ENCODE data around the gene HEPHL1.
A peak's percentile ranks its signal among the peaks of the same experiment; 100 is the strongest.

HEPHL1 gene

DNA sequence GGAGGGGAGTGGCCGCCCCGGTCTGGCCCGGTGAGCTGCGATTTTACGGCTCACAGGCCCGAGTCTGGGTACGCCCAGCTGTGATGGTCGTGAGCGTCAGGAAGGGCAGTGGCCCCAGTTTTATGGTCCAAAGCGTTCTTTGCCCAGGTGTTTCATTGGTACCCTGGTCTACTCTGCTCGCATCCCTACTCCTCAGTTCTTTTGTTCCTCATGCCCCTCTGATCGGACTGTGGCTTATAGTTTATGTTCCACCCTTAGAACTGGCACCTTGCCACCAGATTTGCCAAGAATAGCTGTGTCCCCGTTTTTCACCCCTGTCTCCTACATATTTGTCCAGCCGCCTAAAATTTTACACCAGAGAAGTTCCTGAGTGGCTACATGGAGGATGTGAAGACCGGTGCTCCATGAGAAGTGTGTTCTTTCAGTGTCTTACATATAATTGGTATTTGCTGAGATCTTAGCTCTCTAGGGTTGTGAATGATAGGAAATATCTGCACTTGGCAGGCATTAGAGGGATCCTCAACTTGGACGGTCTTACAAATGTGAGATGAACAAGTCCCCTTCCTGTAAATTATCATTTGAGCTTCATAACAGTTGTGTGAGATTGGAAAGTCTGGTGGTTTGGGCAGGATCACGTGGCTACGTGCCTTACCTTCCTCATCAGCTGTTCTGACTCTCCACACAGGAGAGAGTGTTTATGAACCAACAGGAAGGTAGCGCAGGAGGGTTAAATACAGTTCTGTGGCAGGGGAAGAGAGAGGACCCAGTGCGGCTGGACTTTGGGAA lies 108.6 kb downstream of the HEPHL1 start:
- DNase-seq (ENCODE audit: low read depth), result peak; percentile 30

DNA sequence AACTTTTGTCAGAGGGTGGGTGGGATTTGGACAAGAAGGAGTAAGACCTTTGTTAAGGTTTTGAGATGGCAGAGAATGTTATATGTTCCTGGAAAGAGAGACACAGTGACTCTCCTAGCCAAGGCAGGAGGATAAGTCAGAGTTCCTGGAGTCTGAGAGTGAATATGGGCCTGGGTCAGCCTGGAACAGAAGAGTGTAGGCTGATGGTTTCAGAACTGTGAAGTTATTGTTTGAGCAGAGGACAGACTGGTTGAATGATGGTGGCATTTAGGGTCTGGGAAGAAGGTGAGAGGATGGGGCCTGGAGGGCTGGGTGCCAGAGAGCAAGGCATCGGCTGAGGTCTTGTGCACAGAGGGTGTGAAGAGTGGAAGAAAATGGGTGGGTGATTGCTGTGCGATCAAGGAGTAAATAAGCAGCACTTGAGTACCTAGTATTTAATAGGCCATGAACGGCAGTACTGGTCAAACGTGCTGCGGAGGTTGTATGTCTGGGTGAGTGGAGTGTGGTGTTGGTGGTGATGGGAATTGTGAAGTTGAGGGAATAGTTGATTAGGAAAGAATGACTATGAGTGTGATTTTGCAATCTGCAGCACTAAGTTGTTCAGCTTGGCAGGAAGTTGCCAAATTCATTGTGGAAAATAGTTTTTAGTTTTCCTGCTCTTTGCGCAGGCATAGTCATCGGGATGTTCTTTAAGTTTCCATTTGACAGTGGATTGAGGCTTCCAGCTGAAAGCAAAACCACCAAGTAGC lies 109.3 kb downstream of the HEPHL1 start:
- DNase-seq (ENCODE audit: low read depth), result peak; percentile 82

DNA sequence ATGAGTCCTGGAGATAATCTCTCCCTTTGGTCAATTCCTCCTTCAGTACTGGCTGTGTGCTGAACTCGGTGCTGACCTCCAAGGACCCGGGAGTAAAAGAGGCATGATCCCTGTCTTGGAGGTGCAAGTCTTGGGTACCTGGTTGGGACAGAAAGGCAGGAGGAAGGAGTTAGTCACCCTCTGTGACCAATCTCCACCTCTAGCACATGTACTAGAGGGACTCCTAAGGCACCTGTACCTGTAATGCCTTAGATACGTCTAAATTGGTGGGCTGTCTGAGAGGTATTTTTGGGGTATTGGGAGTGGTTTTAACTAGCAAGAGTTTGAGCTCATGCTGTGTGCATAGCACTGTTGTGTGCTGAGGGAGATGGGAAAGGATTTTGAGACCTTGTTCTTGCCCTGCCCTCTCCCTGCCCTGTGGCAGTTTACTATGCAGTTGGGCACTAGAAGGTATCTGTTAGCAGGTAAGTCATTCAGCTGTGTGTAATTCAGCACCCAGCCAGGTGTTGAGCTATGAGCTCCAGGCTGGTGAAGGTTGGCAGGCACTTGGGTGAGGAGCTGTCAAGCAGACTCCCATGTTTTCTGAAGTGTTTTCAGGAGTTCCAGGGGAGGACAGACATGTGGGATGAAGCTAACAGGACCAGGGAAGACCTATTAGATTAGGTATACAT lies 110.0 kb downstream of the HEPHL1 start:
- DNase-seq (ENCODE audit: low read depth), result no peak

DNA sequence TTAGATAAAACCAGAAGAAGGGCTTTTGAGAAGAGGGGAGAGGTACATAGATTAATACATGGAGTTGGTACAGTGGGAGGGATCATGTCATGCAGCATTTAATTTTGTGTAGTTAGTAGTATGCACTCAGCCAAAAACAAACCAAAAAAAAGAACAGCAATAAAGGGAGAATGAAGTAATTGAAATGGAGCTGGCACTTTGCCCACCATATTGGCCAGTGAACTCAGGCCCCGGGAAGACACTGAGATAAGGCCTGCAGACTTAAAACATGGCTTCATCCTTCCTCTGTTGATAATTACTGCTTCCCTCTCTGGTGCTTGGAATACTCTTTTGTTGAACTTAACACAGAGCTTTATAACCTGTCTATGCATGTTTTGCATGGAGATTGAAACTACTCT lies 110.6 kb downstream of the HEPHL1 start:
- DNase-seq (ENCODE audit: low read depth), result peak; percentile 43

DNA sequence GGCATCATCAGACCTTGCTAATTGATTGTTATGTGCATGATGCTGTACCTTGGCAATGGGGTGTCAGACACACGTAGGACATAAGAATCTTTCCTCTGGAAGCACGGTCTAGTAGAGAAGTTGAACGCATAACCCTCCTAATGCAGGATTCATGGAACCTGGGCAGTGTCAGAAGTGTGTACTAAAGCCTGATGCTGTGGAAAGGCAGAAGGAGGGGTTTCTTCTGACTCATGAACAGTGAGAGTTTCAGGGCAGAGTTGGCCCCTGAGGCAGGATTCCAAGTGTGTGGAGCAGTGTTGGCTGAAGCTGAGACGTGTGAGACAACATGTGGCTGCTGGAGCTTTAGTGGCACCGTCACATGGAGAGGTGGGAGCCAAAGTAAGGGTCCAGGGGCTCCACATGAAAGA lies 111.0 kb downstream of the HEPHL1 start:
- peak; percentile 95 for DNase-seq (ENCODE audit: low read depth)

DNA sequence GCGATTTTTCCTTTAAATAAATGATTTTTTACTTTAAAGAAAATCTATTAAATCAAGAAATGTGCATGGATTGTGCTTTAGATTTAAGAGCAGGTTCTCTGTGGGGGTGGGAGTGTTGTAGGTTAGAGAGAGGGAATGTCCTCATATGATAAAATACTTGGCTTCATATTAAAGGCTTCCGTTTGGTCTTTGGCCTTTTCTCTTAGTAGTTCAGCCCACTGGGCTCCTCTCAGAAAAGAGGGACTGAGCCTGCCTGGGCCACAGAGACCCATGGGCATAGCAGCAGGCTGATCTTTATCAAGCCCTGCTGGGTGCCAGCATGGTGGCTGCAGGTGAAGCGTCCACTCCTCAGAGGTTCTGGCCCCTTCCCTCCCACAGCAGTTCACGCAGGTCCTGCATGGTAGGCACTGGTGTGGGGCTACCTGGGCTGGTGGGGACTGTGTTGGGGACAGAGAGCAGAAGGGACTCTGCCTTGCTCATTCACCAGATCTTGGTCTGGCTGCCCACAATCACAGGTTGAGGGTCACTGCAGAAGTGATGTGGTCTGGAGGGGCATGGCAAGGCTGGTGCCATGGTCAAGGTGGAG lies 111.8 kb downstream of the HEPHL1 start:
- no peak for DNase-seq (ENCODE audit: low read depth)

DNA sequence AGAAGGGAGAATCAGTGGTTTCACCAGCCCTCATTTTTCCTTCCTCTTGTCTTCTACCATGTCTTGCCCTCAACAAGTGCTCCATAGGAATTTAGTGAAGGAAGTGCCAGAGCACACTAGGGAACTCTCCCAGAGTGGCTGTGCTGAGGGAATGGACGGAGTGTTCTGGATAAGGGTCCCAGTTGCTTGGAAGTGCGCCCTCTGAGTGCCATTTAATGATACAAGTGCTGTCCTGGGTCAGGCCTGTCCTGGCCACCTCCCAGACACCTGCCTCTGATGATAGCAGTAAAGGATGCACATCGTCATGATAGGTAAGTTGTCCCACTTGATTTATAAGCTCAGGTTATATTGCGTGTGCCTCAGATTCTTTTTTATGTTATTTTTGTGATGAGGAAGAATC lies 112.6 kb downstream of the HEPHL1 start:
- DNase-seq (ENCODE audit: low read depth), result no peak

DNA sequence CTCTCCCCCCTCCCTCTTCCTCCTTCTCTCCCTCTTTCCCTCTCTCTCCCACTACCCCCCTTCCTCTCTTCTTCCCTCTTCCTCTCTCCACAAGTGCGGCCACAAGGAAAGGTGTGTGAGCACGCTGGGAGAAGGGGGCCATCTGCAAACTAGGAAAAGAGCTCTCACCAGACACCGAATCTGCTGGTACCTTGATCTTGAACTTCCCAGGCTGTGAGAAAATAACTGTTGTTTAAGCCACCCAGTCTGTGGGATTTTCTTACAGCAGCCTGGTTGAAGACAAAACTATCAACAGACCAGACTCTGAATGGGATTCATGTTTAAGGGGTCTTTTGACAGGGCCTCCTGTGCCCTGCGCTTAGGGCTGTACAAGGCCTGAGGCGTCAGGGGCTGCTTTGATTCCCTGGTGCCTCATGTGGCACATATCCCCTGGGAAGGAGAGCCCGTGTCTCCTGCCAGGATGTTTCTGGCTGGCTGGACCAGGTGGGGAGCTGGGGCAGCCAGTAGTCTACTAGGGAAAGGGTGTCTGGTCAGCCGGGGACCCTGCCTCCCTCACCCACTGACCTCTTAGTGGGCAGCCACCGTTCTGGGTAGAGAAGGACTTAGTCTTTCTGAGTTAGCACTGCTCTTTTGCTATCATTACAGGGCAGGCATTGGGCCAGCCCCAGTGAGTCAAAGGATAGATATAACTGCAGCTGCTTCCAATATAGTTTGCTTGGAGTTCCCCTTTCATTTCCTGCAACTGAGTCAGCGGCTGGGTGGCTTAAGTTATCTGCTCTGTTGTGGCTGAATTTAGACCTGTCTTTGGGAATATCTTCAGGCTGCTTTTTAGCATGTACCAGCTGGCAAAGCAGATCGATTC lies 113.7 kb downstream of the HEPHL1 start:
- DNase-seq (ENCODE audit: low read depth), result peak; percentile 94

DNA sequence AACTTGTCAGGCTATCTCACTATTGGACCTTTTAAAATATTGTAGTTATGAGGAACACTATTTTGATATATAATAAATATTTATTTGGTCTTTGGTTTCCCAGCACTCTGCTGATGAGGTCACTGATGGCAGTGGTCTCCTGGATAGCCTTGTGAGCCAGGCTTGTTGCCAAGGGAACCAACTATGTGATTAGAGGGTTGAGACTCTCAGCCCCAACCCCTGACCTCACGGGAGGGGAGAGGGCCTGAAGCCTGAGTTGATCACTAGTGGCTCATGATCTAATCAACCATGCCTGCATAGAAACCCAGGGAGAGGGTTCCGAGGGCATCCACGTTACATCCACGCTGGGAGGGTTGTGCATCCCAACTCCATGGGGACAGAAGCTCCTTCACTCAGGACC lies 118.3 kb downstream of the HEPHL1 start:
- DNase-seq (ENCODE audit: low read depth), result no peak

DNA sequence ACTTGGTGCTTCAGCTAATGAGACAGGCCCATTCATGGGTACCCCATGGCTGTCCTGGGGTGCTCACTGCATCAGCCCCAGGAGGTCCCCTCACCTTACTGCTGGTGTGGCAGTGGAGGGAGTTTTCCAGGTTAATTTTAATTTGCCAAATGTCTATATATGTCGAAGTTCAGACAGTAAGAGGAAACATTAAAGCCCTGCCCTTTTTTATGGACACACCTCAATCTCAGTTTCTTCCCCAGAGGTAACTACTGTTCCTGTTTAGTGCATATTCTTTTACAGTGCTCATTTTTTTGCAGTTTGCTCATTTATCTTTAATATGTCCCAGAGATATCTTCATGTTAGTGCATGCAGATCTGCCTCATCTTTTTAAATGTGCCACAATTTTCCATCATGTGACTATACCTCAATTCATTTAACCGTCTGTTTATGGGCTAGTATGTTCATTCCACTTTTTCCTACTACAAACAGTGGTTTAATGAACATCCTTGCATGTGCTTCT lies 119.1 kb downstream of the HEPHL1 start:
- DNase-seq (ENCODE audit: low read depth), result no peak

DNA sequence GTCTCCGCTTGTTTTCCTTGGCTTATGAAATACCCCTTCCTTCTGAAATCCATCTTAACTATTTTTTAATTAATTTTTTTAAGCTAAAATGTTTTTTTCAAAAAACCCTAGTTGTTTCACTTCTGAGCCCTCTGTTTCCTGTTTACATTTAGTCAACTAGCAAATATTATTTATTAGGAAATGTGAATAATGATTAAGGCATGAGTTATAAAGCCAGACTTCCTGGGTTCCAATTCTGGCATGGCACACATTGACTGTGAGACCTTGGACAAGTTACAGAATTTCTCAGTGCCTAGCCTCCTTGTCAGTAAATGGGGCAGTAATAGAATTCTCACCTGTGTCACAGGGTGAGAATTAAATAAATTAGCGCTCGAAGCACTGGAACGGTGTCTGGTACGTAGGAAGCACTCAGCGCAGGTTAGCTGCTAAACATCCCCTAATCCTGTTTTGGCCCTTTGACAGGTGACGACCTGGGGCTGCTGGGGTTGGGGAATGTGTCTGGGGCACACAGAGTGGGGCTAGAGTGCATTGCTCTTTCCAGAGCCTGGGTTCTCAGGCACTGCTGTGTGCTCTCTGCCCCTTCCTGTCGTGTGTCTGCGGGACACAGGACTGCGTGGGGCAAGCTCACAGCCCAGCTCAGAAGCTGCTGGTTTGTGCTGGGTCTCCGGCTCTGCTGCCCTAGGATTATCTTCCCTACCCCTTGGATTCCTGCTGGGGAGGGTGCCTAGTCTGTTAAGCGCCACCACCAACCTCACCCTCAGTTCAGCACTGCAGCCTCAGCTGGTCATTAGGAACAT lies 120.6 kb downstream of the HEPHL1 start:
- no peak for DNase-seq (ENCODE audit: low read depth)

DNA sequence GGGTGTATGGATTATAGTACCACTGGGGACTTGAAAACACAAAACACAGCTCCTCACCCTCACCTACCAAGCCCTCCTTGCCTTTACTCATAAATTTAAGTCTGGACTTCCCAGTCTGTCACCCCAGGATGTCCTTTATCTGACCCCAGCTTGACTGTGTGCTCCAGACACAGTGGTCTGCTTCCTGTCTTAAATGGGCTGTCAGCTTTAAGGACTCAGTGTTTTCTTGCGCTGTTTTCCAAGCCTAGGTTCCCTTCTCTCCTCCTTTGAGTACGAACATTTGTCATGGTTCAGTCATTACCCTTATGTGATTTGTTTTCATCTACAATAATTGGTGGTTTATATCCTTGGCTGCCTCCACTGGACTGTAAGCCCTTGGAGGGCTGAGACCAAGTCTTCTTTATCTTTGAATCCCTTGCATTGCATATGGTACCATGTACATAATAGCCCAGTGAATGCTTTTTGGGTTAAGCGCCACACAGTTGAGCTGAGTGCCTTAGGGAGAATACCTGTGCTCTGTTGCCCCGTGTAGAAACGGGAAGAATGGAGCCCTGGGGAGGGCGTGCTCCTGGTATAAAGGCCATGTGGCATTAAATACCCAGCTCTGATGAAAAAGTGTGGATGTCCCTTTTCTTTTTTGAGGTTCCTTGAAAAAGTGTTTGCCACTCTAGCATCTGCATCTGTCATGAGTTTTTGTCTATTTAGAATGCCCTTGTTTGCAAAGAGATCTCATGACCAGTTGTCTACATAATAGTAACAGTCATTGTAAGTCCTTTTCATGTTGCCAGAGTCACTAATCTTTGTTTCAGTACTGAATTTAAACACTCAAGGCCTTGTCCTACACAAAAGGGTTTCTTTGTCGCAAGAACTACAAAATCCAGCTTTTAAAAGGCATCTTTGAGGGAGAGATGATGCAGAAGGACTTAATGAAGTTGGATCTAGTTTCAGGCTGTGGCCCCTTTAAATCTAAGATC lies 121.4 kb downstream of the HEPHL1 start:
- no peak for DNase-seq (ENCODE audit: low read depth)

DNA sequence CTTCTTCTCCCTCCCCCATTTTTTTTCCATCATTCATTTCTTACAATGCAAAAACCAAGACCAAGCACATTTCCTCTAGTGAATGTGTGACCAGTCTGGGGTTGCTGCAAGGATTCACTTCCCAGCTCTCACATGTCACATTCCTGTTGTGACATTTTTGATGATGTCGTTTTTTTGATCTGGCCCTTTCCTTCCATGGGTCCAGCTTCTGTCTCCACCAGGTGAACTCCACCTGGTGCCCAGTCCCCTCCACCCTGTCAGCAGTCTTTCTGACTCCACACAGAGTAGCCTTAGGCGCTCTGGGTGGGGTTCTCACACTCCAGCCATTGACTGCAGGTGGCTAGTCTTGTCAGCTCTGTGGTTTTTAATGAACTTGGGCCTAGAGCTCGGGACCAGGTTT lies 123.1 kb downstream of the HEPHL1 start:
- DNase-seq (ENCODE audit: low read depth), result no peak

DNA sequence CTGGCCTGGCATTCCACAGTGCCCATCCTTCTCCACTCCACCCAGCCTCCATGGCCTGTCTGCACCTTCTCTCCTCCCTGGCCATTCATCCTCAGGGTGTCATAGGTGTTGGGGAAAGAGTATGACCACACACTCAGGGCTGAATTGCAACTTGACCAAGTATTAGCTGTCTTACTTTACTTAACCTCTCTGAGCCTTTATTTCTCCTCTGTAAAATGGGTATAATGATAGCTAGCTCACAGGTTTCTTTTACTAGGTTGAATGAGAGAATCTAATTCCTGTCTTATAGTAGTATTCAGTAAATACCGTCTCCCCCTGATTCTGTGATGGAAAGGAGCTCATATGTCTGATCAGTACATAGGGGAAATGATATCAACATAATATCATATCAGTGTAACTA lies 123.5 kb downstream of the HEPHL1 start:
- DNase-seq (ENCODE audit: low read depth), result no peak

DNA sequence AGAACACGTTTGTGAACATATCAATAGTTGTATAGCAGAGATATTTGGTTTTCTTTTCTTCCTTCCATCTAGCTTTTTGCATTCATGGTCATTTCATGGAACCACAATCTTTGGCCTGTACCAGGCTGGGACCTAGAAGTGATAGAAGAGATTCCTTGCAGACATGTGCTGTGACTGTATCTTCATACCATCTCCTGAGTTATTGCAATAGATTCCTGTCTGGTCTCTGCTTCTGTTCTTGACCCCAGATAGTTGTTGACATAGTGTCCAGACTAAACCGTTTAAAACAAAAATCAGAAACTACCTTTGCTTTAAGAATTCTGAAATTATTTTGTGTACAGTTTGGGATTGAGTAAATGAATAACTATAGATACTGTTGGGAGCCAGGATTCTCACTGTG lies 124.3 kb downstream of the HEPHL1 start:
- DNase-seq (ENCODE audit: low read depth), result no peak

DNA sequence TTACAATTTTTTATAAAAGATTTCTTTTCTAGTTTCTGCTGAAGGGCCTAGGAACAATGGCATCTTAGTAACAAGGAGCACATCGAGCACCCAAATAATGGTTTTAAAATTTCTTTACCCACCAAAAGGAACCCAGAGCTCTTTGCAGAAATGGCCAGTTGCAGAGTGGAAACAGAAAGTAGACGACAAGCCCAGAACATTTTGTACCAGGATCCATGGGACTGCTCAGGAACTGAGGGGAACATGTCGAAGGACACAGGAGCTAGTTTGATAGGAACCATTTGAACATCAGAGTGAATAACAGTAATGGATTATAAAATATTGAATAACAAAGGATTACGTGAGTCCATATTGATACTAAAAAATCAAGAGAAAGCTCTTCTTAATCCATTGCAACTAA lies 124.8 kb downstream of the HEPHL1 start:
- DNase-seq (ENCODE audit: low read depth), result no peak

DNA sequence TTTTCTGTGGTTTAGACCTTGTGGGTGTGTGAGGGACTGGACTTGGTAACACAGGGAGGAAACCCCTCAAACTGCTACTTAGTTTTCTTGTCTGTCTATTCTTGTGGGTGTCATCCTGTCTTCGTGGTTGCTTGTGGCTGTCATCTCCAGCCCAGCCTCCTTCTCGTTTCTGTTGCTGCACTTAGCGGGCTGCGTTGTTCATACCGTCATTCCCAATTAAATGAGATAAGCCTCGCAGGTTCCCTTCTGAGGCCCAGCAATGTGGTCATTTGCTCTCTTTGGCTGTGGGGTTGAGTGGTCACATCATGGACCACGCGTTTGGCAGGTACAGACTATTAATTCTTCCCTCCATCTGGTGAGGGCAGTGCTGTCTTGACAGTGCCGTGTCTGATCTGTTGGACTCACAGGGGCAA lies 126.3 kb downstream of the HEPHL1 start:
- DNase-seq (ENCODE audit: low read depth), result no peak

DNA sequence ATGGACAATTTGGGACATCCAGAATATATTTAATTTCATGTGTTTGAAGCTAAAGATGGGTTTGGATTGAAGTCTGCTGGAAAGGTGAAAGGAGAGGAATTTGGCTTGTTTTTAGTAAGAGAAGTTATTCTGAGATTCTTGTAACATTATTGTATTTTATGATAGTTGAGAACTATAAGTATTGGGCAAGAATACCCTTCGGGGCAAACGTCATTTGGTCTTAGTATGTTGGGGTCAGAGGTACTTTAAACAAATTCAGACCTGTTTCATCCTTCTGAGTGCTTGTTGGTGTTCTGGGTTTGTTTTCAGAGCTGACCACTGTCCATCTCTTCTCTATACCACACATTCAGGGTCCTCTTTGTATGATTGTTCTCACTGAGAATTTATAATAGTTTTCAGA lies 127.0 kb downstream of the HEPHL1 start:
- peak; percentile 26 for DNase-seq (ENCODE audit: low read depth)

DNA sequence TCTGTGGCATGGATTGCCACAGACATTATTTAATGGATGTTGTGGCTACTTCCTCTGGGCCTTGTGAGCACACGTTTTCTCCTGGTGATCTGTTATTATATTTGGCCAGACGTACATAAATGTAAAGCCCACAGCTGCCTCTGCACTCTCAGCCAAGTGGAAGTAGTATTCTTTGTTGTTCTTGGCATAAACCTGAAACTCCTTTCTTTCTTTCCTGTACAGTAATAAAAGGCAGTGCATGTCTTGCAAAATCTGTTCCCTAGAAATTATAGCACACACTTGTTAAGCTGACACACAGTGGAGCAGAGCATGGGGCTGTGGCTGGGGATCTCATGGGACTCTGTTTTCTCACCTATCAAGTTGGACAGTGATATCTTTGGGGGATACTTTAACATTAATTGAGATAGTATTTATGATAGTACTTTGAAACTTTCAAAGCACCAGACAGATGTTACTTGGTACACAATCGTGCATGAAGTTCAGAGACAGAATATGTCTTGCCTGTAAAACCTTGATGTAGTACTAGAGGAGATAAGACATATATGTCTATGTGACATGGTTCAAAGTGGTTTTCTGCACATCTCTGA lies 128.4 kb downstream of the HEPHL1 start:
- no peak for DNase-seq (ENCODE audit: low read depth)
